ENCODE data around the gene GLOD4.

GLOD4 gene

GRCh38 chr17:737561-738113, 44.4 kb downstream of the GLOD4 start:
- no peak for DNase-seq

DNA sequence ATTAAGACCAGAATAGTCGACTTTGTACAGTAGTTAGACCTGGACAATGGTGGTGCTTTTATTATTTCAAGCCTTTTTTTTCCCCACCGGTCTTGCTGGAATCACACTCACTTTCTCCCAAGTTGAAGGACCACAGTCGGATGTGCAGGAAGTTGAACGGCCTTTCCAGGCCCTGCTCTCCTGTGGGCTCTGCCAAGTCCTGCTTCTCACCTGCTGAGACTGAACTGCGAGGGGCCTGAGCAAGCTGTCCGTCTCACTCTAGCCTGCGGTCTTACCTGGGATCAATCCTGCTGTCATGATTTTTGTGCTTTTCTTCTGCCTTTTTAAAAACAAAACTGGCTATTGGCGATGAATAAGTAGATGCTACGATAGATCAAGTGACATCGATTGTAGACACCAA, 48.3 kb downstream of the GLOD4 start:
- no peak for DNase-seq

GRCh38 chr17:732902-733720, 49.0 kb downstream of the GLOD4 start:
- no peak for DNase-seq

- DNase-seq = no peak
These were observed 49.8 kb downstream of the GLOD4 start, which contains the start of gene TLCD3A for GRCh38 chr17:732067-732901. TLCD3A (plus strand) TSS chr17:732596; CDS start chr17:732648, 52 bp downstream.

- DNase-seq = no peak
These were observed 50.4 kb downstream of the GLOD4 start for GRCh38 chr17:731644-732066.

GRCh38 chr17:728911-729310, 53.2 kb downstream of the GLOD4 start:
- no peak for DNase-seq

- no peak for DNase-seq
These were observed 55.7 kb downstream of the GLOD4 start for GRCh38 chr17:726271-726919.

DNA sequence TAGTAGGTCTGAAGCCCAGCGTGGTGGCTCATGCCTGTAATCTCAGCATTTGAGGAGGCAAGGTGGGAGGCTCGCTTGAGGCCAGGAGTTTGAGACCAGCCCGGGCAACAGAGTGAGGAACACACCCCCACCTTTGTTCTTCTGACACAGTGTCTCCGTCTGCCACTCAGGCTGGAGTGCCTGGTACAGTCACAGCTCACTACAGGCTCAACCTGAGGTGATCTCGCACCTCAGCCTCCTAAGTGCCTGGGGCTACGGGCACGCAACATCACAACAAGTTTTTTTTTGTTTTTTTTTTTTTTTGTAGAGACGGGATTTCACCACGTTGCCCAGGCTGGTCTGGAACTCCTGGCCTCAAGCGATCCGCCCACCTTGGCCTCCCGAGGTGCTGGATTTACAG, 56.3 kb downstream of the GLOD4 start:
- no peak for DNase-seq

- DNase-seq = no peak
These were observed 57.0 kb downstream of the GLOD4 start for GRCh38 chr17:725084-725483.

DNA sequence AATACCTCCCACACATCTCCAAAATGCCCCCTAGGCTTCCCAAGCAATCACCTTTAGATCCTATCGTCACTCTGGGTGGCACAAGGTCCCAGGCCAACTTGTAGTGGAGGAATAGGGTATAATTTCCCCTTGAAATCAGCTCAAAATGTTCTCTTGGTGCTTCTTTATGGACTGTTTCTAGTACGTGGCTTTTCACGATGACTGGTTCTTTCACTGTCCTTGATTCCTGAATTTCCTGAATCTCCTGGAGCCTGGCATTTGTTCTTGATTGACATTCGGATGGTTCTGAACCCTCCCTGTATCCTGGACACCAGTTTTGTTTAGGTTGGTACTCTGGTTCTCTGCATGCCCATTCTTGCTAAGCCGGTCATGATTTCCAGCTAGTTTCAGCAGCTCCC, 60.5 kb downstream of the GLOD4 start:
- no peak for DNase-seq

DNA sequence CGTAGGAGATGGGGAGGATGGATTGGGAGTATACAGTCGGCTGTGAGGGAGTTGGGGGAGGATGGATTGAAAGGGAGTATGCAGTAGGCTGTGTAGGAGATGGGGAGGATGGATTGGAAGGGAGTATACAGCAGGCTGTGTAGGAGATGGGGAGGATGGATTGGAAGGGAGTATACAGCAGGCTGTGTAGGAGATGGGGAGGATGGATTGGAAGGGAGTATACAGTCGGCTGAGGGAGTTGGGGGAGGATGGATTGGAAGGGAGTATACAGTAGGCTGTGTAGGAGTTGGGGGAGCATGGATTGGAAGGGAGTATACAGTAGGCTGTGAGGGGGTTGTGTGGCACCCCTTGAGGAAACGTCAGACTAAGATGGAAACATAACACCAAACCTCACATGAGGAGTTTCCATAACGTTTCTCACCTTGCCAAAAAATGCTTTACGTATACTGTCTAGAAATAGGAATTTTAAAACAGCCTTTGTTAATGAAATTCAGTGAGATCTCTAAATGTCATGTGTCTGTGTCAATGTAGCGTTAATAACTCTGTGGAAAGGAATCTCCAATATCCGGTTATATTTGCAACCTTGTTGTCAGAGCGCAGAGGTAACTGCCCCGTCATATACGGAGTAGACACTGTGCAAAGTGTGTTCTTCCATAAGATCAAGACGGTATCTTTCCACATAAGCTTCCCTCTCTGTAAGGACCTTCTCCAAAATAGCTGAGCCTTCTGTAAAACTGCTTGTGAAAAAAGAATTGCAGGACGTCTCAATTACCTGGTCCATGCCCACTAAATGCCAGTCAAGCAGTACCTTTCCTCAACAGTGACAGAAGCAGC, 61.2 kb downstream of the GLOD4 start:
- DNase-seq = no peak

DNA sequence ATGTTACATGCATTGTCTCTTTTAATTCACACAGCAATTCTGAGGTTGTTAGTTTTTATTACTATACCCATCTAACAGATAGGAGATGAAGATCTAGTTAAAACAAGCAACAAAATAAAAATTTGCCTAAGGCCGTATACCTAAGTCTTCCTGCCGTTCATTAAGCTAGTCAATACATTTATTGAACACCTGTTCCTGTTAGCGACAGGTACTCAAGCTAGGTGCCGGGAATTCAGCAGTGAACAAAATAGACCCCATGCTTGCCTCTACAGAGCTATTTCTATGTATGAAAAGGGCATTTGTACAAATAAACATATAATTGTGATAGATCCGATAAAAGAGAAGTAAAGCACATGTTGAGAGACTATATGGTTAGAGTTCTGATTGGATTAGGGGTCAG, 64.0 kb downstream of the GLOD4 start:
- DNase-seq = no peak
